Measurements from ENCODE around the gene TMEM132C.

TMEM132C gene

GRCh38 chr12:128288896-128289295, 21.9 kb downstream of the TMEM132C start:
- DNase-seq: no peak

- no peak for DNase-seq
These were observed 24.0 kb downstream of the TMEM132C start for GRCh38 chr12:128290938-128291337.

GRCh38 chr12:128298091-128298748, 31.2 kb downstream of the TMEM132C start:
- DNase-seq: no peak

- DNase-seq: no peak
These were observed 38.4 kb downstream of the TMEM132C start for GRCh38 chr12:128305336-128305892.

- no peak for DNase-seq
These were observed 40.8 kb downstream of the TMEM132C start for GRCh38 chr12:128307791-128308190.

GRCh38 chr12:128312661-128313060, 45.7 kb downstream of the TMEM132C start:
- peak; percentile 88 for DNase-seq

- no peak for DNase-seq
These were observed 47.0 kb downstream of the TMEM132C start for GRCh38 chr12:128313931-128314330.

GRCh38 chr12:128314611-128315010, 47.6 kb downstream of the TMEM132C start:
- no peak for DNase-seq

- DNase-seq: no peak
These were observed 49.1 kb downstream of the TMEM132C start for GRCh38 chr12:128316078-128316477.

- DNase-seq: no peak
These were observed 50.1 kb downstream of the TMEM132C start for GRCh38 chr12:128316973-128317526.

GRCh38 chr12:128318341-128318740, 51.4 kb downstream of the TMEM132C start:
- no peak for DNase-seq

- no peak for DNase-seq
These were observed 52.0 kb downstream of the TMEM132C start for GRCh38 chr12:128318946-128319345.

- no peak for DNase-seq
These were observed 55.4 kb downstream of the TMEM132C start for GRCh38 chr12:128322341-128322740.

- peak; percentile 47 for DNase-seq
These were observed 56.4 kb downstream of the TMEM132C start for GRCh38 chr12:128323145-128323920.

GRCh38 chr12:128325646-128326045, 58.7 kb downstream of the TMEM132C start:
- no peak for DNase-seq

GRCh38 chr12:128326406-128326805, 59.4 kb downstream of the TMEM132C start:
- DNase-seq: peak; percentile 63

- no peak for DNase-seq
These were observed 62.0 kb downstream of the TMEM132C start for GRCh38 chr12:128328961-128329360.

- peak; percentile 50 for DNase-seq
These were observed 69.5 kb downstream of the TMEM132C start for GRCh38 chr12:128336204-128337070.

- no peak for DNase-seq
These were observed 70.0 kb downstream of the TMEM132C start for GRCh38 chr12:128337071-128337345.

GRCh38 chr12:128337431-128338170, 70.6 kb downstream of the TMEM132C start:
- DNase-seq: no peak

GRCh38 chr12:128338386-128339125, 71.6 kb downstream of the TMEM132C start:
- peak; percentile 92 for DNase-seq

GRCh38 chr12:128339126-128339520, 72.2 kb downstream of the TMEM132C start:
- peak; percentile 92 for DNase-seq
